Stimulated activated CD8-positive, alpha-beta memory T cell treated with anti-CD3 and anti-CD28 coated beads, Interleukin-4, amount 100 ng/mL, for 24 hours (primary cell): ENCODE results near the gene RNF121.

Source experiments
- DNase-seq: peaks from one replicate; pipeline ENCODE4 v3.0.0-alpha.2; 2020; ENCODE audit warnings: low read depth

The RNF121 gene

GRCh38 chr11:72006309-72007088, 77.7 kb downstream of the RNF121 start:
- DNase-seq: no peak

- no peak for DNase-seq
Observed at GRCh38 chr11:72007089-72007476, 78.2 kb downstream of the RNF121 start.

- no peak for DNase-seq
Observed at GRCh38 chr11:72007587-72007986, 78.7 kb downstream of the RNF121 start.

- no peak for DNase-seq
Observed at GRCh38 chr11:72008728-72009127, 79.9 kb downstream of the RNF121 start.

GRCh38 chr11:72009156-72009555, 80.3 kb downstream of the RNF121 start:
- no peak for DNase-seq

- no peak for DNase-seq
Observed at GRCh38 chr11:72010529-72011233, 81.8 kb downstream of the RNF121 start.

- no peak for DNase-seq
Observed at GRCh38 chr11:72012091-72012630, 83.3 kb downstream of the RNF121 start.

- no peak for DNase-seq
Observed at GRCh38 chr11:72012897-72013721, 84.3 kb downstream of the RNF121 start.

- no peak for DNase-seq
Observed at GRCh38 chr11:72013765-72014711, 85.2 kb downstream of the RNF121 start.

GRCh38 chr11:72014761-72015320, 86.0 kb downstream of the RNF121 start:
- no peak for DNase-seq

GRCh38 chr11:72015511-72016061, 86.7 kb downstream of the RNF121 start:
- no peak for DNase-seq

GRCh38 chr11:72018171-72018570, 89.3 kb downstream of the RNF121 start:
- no peak for DNase-seq

GRCh38 chr11:72023335-72023734, 94.5 kb downstream of the RNF121 start:
- no peak for DNase-seq

- no peak for DNase-seq
Observed at GRCh38 chr11:72024069-72024754, 95.4 kb downstream of the RNF121 start.

- no peak for DNase-seq
Observed at GRCh38 chr11:72026090-72026489, 97.2 kb downstream of the RNF121 start.

- no peak for DNase-seq
Observed at GRCh38 chr11:72030472-72031045, 101.7 kb downstream of the RNF121 start.

GRCh38 chr11:72036687-72037086, 107.8 kb downstream of the RNF121 start:
- DNase-seq: no peak

GRCh38 chr11:72037554-72038311, 108.9 kb downstream of the RNF121 start:
- DNase-seq: no peak

GRCh38 chr11:72038491-72038890, 109.6 kb downstream of the RNF121 start:
- no peak for DNase-seq
